DOHH2 (cell line): ENCODE results near the gene GCNA.

Source experiments
- EZH2phosphoT487 ChIP-seq: fragments of 200-600 bp; sonication (generic); IDR thresholded peaks from 2 replicates; pipeline ENCODE4 v1.6.1; 2017; ENCODE audit warnings: borderline replicate concordance, mild to moderate bottlenecking, antibody characterized with exemption, low read length, moderate library complexity, mixed read lengths
- TF ChIP-seq, protein P1 (sequence below): fragments of 200-600 bp; sonication (generic); IDR thresholded peaks from one replicate; pipeline ENCODE4 v1.5.1; 2014; ENCODE audit warnings: antibody characterized with exemption, mild to moderate bottlenecking, low read depth, low read length; ENCODE audit not compliant: poor library complexity, severe bottlenecking

GRCh38 chrX:71615954-71616353, 37.7 kb downstream of the GCNA start:
- TF ChIP-seq, protein P1, sequence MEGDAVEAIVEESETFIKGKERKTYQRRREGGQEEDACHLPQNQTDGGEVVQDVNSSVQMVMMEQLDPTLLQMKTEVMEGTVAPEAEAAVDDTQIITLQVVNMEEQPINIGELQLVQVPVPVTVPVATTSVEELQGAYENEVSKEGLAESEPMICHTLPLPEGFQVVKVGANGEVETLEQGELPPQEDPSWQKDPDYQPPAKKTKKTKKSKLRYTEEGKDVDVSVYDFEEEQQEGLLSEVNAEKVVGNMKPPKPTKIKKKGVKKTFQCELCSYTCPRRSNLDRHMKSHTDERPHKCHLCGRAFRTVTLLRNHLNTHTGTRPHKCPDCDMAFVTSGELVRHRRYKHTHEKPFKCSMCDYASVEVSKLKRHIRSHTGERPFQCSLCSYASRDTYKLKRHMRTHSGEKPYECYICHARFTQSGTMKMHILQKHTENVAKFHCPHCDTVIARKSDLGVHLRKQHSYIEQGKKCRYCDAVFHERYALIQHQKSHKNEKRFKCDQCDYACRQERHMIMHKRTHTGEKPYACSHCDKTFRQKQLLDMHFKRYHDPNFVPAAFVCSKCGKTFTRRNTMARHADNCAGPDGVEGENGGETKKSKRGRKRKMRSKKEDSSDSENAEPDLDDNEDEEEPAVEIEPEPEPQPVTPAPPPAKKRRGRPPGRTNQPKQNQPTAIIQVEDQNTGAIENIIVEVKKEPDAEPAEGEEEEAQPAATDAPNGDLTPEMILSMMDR = no peak
- TF ChIP-seq EZH2phosphoT487 = no peak
